ENCODE results near the gene MTHFD1L. TPM values are rescaled to one million over a fixed set of nuclear protein-coding genes. Genes with fewer than 3 reads are reported as not detected.
"Not testable (repeated sequence)": the region's sequence is repeated elsewhere in the genome, so short reads cannot be mapped to it uniquely, and the experiment has no call there.

Gene MTHFD1L
- total RNA-seq, 4 donors from 2014 or later, result 2.4 to 19.2 (median 8.0) TPM

DNA sequence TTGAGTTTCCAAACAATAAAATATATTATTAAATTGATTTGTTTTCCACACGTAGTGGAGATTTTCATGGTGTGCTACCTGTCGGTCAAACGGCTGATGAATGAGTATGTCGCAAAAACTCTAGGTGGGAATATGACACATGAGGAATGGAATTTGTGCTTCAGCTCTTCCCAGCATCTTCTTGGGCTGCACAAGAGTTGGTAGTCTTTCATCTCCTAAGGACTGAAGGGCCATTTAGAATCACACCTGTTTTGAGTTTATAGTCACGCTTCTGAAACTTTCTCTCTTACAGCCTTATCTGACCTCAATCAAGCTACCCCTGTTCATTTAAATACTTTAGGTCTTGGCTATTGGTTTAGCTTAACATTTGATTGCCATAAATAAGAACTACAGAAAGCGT, 216.6 kb downstream of the MTHFD1L start:
- Histone ChIP-seq H3K4me3 (no peak overlapping the region), H3K4me1 (no peaks in the 10 kb centered on the region), H3K36me3 (peaks cover 0 to 4% (median 0%) of the 10 kb centered on the region in 3 donors), H3K9me3 (no peaks in the 10 kb centered on the region), H3K27ac (no peak overlapping the region), H3K27me3 (no peaks in the 10 kb centered on the region)
- 79 to 95% methylated on average over 6 of the region's 6 CpGs for WGBS, 2 donors
- intact Hi-C loops (cut with DNase I), result no loop called here
- DNase-seq, result no peak
- TF ChIP-seq, protein P1, sequence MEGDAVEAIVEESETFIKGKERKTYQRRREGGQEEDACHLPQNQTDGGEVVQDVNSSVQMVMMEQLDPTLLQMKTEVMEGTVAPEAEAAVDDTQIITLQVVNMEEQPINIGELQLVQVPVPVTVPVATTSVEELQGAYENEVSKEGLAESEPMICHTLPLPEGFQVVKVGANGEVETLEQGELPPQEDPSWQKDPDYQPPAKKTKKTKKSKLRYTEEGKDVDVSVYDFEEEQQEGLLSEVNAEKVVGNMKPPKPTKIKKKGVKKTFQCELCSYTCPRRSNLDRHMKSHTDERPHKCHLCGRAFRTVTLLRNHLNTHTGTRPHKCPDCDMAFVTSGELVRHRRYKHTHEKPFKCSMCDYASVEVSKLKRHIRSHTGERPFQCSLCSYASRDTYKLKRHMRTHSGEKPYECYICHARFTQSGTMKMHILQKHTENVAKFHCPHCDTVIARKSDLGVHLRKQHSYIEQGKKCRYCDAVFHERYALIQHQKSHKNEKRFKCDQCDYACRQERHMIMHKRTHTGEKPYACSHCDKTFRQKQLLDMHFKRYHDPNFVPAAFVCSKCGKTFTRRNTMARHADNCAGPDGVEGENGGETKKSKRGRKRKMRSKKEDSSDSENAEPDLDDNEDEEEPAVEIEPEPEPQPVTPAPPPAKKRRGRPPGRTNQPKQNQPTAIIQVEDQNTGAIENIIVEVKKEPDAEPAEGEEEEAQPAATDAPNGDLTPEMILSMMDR (IDR thresholded peaks at IDR 0.05), result no peak
- no peak for TF ChIP-seq POLR2A (IDR thresholded peaks at IDR 0.05)

DNA sequence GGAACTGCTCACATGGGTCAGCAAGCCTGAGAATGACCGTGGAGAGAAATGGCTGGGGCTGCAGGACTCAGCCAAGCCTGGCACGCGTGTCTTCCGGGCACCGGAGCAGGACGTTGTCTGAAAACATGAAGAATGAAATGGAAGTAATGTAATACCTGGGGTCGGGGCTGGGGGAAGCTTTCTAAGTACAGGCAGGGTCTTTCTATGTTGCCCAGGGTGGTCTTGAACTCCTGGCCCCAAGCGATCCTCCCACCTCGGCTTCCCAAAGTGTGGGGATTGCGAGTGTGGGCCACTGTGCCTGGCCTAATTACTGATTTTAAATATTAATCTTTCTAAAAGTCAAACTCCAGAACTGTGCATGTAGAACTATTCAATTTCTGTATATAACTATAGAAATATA, 218.8 kb downstream of the MTHFD1L start:
- DNase-seq, result no peak
- Histone ChIP-seq H3K4me3 (no peak overlapping the region), H3K36me3 (peaks cover 0 to 4% (median 0%) of the 10 kb centered on the region in 3 donors), H3K4me1 (no peaks in the 10 kb centered on the region), H3K27ac (no peak overlapping the region), H3K27me3 (no peaks in the 10 kb centered on the region), H3K9me3 (no peaks in the 10 kb centered on the region)
- intact Hi-C loops (cut with DNase I), result no loop called here
- no peak for TF ChIP-seq POLR2A (IDR thresholded peaks at IDR 0.05)
- TF ChIP-seq, protein P1 (IDR thresholded peaks at IDR 0.05), result no peak
- WGBS, 2 donors, result 96 to 97% methylated on average over 10 of the region's 10 CpGs

DNA sequence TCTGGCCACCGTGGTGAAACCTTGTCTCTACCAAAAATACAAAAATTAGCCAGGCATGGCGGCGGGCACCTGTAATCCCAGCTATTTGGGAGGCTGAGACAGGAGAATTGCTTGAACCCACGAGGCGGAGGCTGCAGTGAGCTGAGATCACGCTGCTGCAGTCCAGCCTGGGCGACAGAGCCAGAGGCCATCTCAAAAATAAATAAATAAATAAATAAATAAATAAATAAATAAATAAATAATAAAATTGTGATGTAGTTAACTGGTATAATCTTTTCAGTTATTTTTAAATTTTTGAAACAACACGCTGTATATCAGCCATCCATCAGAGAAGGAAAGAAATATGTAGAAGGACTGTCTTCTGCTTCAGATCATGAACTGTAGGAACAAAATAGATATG, 221.6 kb downstream of the MTHFD1L start:
- intact Hi-C loops (cut with DNase I); H3K4me3 ChIP-seq: not testable (repeated sequence)
- WGBS, 2 donors, result 90 to 91% methylated on average over 7 to 8 of the region's 8 CpGs

DNA sequence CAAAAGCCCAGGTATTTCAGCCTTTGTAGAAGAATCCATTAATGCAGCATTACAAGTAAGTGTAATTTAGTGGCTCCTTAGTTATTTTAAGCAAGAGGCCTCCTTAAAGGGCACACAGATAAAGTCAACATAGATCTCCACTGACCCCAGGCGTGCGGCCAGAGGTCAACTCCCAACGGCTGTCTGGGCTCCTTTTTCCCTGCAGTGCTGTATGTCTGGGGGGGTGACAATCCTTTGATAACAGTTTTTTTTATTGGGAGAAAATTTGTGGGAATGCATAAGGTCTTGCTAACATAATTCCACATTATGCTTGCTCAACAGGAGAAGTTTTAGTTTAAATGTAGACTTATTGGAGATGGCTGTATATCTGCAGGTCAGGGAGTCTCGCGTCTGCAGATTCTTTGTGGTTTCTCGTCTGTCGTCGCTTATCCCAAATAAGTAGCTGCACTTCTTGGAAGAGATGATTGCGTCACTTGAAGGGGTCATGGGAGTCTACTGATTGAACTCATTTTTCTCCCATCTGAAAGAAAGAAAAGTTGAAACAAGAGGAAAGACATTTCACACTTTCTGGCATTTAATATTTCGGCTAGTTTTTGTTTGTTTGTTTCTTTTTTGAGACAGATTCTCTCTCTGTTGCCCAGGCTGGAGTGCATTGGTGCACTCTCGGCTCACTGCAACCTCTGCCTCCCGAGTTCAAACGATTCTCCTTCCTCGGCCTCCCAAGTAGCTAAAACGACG, 222.5 kb downstream of the MTHFD1L start:
- TF ChIP-seq, protein P1 (IDR thresholded peaks at IDR 0.05), result no peak
- TF ChIP-seq POLR2A (IDR thresholded peaks at IDR 0.05), result no peak
- Histone ChIP-seq H3K27ac (peak overlapping the region in 1 of 4 donors; percentile 26), H3K4me1 (no peaks in the 10 kb centered on the region), H3K27me3 (no peaks in the 10 kb centered on the region), H3K9me3 (no peaks in the 10 kb centered on the region), H3K36me3 (no peaks in the 10 kb centered on the region), H3K4me3 (no peak overlapping the region)
- intact Hi-C loops (cut with DNase I), result no loop called here
- no peak for DNase-seq
- WGBS, 2 donors, result 69 to 83% methylated on average over 16 of the region's 16 CpGs

More for the DNA sequence above, 221.6 kb downstream of the MTHFD1L start:
- DNase-seq, H3K4me1 ChIP-seq, H3K27ac ChIP-seq, H3K9me3 ChIP-seq, H3K36me3 ChIP-seq, H3K27me3 ChIP-seq: not testable (repeated sequence)

DNA sequence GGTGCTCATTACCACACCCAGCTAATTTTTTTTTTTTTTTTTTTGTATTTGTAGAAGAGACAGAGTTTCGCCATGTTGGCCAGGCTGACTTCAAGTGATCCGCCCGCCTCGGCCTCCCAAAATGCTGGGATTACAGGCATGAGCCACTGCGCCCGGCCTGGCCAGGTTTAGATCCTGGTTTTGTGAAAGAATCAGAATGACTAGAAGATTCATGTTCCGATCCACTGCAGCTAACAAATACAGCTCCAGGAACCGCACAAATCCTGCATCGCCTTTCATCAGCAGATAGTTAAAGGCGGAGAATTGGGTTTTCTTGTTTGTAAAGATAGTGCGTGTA, 223.1 kb downstream of the MTHFD1L start:
- H3K27me3 ChIP-seq, result no peaks in the 10 kb centered on the region
- no peaks in the 10 kb centered on the region for H3K36me3 ChIP-seq
- intact Hi-C loops (cut with DNase I), result no loop called here
- 93 to 96% methylated on average over 7 to 11 of the region's 11 CpGs for WGBS, 2 donors
- H3K4me3 ChIP-seq, result no peak overlapping the region
- no peaks in the 10 kb centered on the region for H3K9me3 ChIP-seq
- no peak for DNase-seq
- no peaks in the 10 kb centered on the region for H3K4me1 ChIP-seq
- H3K27ac ChIP-seq, result peak overlapping the region in 1 of 4 donors; percentile 26
- TF ChIP-seq, protein P1 (IDR thresholded peaks at IDR 0.05), result no peak
- TF ChIP-seq POLR2A (IDR thresholded peaks at IDR 0.05), result no peak

DNA sequence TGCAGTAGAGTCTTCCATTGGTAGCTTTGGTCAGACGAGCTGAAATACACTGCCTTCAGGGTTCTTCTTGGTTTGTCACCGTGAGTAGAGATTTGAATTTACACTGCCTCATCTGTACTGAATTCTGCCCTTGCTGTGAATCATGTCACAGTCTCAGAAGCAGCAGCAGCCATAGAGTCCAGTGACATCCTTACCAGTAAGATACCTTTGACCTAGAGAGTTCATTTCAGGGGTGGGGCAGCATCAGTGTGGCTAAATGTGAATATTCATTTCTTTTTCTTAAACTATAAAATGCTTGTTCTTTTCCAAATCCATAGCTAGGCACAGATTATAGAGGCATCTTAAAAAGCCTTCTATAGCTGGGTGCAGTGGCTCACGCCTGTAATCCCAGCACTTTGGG, 223.5 kb downstream of the MTHFD1L start:
- Histone ChIP-seq H3K36me3 (no peaks in the 10 kb centered on the region), H3K4me1 (no peaks in the 10 kb centered on the region), H3K27me3 (no peaks in the 10 kb centered on the region), H3K9me3 (no peaks in the 10 kb centered on the region), H3K27ac (peak overlapping the region in 1 of 4 donors; percentile 26), H3K4me3 (no peak overlapping the region)
- no peak for DNase-seq
- 92% methylated on average over 3 of the region's 3 CpGs for WGBS, 2 donors
- TF ChIP-seq POLR2A (IDR thresholded peaks at IDR 0.05), result no peak
- TF ChIP-seq, protein P1 (IDR thresholded peaks at IDR 0.05), result no peak
- intact Hi-C loops (cut with DNase I), result no loop called here
